CD4-positive, alpha-beta T cell treated with Interleukin-4 for 1 hour (primary cell): Measurements from ENCODE around the gene TMTC2.

Source experiments
- DNase-seq, 2 donors: peaks; one replicate each; pipeline ENCODE4 v3.0.0-alpha.2; 2020 to 2022

TMTC2 gene

DNA sequence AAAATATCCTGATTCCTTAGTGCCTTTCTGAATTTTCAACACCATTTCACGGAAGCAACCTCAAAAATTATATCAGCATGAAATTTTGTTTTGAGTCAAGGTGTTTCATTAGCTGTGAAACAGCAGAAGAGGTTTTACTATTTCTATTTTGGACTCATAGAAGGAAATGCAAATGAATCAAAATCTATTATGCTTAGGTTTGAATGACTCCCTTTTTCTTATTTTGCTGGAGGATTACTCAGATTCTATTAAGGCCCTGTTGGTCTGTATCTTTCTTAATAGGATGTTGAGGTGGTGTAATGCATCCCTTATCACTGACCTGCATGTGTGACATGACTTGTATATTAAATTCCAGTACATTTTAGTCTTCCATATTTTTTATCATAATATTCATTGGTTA is 165.8 kb downstream of the TMTC2 start:
- DNase-seq = no peak

DNA sequence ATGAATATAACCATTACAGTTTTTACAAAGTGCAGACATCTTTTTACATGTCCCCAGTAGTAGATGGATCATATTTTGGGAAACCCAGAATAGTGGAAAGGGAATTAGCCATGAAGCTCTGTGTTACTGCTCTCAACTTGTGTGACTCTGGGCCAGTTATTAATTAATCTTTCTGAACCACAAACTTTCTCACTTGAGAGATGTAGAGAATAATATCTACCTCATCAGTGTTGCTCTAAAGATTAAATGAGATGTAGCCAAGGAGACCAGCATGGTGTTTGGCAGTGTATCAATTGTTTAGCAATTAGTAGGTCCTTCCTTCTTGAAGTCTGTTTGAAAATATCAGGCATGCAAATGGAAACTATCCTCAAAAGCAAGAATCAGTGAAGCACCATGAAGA is 169.2 kb downstream of the TMTC2 start:
- DNase-seq = no peak

DNA sequence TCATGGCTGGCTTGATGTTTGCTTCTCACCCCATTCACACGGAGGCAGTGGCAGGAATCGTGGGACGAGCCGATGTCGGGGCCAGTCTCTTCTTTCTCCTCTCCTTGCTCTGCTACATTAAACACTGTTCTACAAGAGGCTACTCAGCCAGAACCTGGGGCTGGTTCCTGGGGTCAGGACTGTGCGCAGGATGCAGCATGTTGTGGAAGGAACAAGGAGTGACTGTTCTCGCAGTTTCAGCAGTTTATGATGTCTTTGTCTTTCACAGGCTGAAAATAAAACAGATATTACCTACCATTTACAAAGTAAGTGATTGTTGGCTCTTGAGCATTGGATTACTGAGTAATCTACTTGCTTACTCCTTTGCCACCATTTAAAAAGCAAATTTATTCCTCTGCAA is 170.6 kb downstream of the TMTC2 start:
- no peak for DNase-seq

DNA sequence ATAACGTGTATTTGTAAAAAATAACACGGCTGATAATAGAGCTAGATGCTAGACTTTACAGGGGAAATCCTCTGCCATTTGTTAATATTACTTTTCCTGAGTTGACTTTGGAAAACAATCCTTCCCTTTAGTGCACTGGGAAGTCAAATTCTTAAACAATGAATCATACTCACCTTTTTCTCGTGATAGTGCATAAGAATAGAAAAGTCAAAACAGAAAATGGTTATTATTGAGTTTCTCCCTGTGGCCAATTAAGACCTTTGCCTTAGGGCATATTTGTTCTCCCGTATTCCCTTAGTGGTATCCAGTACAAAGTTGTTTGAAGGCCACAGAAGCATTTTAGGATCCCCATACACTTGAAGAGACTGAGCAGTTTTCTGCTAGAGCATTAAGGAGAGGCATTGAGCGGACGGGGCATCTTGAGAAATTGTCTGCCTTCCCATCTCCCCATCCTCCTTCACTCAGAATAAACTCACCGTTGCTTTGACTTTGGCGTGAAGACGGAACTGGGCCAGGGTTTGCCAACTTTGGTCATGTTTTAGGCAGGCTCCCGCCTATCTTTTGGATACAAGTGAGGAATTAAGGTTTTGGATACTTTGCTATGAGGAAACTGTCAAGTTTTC is 171.3 kb downstream of the TMTC2 start:
- no peak for DNase-seq

DNA sequence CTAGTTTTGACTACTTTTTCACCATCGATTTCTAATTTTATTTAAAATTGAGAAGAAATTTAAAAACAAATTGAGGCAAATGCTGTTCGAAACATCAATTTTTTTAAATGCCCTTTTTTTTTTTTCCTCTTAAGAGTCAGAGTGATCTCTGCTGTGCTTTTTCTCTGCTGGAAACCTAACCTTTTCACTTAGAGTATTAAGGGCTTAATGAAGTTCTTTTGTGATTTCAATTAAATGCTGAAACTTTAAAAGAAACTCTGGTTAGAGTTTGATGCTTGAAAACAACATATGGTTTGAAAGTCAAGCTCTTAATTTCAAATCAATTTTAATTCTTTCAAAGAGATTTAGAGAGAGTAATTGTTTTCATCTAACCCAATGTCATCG is 171.8 kb downstream of the TMTC2 start:
- no peak for DNase-seq

DNA sequence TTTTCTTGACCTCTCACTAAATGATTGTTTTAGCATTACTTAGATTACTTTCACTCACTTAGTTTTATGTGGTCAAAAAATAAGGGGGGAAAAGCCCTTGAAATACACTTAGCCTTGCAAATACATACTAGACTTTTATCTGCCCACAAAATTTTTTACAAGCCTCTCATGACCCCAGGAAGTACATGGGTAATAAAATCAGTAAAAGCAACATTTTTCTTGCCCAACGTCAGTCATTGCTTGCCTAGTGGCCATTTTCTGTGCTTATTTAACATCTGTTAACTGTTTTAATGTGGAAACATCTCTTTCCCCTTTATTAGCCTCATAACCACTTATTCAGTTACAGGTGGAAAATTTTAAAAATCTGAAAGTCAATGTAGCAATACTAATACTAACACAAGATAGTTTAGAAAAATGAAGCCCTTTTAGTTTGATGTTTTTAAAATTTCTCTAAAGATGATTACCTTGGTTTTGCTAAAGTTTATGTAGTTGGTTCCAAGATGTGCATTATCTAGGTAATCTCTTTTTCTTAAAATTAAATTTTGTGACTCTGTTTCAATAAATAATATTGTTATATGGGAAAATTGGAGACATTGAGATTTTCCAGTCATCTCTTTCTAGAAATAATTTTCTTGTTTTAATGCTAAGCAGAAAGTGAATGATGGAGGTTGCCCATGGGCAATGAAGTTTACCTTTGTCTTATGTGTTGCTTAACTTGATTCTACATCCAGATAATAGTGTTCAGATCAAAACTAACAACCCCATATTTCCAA is 175.5 kb downstream of the TMTC2 start:
- DNase-seq = no peak

DNA sequence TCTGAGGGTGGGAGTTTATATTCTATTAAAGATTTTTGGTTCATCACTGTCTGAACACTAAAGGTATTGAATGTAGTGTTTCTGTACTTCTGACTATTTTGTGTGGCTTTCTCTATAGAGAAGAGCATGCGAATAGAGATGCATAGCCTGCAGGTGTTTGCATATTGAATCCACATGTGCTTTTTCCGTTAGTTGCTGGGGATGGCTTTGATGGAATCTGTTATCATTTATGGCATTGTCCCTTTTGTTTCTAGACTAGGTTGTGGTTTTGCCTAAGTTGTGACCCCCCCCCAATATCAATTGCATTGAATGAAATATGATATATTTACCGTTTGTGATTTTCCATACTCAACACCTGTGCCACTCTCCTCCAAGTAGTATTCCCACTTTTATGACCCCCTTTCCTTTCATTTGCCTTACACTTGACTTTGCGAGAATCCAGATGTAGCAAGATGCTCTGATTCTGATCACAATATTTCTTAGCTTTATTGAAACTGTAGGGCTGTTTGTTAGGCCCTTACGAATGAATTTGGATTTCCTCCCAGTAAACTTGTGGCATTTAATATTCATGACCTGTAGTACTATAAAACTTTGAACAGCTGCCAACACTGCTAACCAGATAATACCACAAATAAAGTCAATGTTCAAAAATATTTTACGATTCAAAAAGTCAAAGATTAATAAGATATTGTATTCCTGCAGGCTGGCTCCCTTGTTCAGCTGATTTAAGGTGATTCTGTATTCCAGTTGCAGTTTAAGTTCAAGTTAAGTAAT is 176.4 kb downstream of the TMTC2 start:
- DNase-seq = no peak

DNA sequence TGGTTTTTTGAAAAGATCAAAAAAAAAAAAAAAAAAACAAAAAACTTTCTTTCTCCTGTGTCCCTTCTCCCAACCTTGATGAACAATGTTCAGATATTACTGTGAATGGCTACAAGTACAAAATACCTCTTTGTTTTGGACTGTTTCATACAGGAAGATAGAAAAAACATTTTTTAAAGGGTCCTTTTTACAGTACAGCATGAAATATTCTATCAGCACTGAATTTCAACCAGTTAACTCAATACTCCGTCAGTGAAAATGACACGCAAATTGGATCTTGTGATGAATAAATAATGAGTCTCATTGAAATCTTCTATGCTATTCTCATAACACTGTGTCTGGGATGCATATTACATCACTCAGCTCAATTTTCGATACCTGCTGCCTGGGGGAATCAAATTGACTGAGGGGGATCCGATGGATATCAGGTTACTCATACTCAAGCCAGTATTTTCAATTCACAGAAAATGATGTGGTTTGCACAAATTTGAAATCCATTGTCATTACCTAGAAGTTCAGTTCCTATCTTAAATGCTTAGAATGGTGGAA is 179.6 kb downstream of the TMTC2 start:
- no peak for DNase-seq

DNA sequence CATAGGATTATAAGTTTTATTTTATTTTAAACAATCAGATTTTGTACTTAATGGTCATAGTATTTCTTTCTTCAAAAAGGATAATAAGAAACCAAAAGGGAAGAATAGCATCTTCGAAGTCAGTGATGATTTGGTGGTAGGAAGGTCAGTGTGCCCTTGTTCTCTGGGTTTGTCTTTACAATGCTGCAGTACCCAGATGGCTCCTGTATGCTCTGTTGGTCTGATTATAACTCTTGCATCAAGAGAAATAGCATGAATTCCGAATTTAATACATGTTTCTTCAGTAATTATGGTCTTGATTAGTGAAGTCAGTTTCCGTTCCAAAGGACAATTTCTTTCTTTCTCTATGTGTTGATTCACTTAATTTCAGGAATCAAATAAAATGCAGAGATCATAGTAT is 180.2 kb downstream of the TMTC2 start:
- DNase-seq = no peak

DNA sequence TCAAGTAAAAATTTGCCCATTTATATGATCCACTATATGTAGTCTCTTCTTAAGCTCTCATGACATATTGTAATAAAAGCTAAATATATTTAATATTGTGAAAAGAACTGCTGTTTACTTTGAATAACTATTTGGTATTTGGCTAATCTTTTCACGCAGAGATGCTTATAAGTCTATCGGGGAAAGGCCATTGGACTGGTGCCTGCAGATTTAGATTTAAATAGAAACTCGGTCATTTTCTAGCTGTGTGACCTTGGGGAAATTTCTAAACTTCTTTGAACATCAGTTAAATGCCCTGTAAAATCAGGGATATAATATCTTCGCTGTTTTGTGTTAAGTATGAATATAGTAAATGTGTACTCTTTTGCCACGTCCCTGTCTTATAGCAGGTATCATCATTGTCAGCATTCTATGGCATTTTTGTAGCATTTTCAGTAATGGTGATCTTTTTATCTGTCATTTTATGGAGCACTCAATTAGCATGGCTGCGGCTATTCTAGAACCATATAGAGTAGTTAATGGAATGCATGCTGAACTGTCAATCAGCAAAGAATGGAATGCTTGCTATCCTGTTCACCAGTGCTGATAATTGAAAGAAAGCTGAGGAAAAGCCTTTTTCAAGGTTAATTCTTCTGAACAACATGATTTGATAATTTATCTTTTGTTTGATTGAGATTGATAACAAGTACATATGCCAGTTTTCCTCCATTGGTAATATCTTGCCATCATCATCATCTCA is 181.2 kb downstream of the TMTC2 start:
- no peak for DNase-seq

DNA sequence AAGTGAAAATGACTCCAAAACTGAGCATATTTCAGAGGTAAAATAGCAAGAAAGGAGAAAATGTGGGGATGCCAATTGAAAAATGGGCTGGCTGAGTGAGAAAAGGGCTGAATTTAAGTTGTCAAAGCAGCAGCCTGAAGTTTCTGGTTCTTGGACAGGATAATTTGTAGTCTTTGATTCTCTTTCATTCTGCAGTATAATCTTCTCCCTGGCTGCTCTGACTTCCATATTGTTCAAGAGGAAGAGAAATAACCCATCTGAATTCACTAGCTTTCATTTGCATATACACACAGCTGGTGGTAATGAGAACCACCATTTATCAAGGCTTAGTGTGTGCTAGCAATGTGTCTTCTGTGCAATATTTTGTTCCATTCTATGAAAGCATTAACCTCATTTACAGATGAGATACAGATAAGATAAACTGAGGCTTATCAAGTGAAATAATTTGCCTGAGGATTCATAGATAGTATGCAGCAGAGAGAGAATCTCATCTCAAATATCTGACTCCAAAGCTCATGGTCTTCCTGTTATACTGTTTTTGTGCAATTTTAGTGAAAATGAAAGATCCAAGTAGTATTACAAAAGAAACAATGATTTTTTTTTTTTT is 184.2 kb downstream of the TMTC2 start:
- DNase-seq = no peak

DNA sequence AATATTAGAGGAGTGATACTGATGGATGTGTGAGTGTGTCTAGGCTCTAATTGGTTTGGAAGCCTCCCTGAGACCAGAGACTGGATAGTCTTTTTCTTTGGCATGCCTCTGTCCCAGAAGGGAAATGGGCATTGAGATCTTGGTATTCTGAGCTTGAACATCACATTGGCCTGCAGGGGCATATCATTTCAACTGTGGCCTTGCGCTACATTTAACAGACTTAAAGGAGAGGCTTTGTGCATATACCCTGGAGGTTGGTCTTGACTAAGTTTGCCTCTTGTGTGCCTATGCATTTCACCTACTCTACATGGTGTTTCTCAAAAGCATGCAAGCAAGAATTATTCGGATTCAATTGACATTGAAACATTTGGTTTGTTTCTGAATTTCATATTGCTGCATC is 185.4 kb downstream of the TMTC2 start:
- DNase-seq = no peak

DNA sequence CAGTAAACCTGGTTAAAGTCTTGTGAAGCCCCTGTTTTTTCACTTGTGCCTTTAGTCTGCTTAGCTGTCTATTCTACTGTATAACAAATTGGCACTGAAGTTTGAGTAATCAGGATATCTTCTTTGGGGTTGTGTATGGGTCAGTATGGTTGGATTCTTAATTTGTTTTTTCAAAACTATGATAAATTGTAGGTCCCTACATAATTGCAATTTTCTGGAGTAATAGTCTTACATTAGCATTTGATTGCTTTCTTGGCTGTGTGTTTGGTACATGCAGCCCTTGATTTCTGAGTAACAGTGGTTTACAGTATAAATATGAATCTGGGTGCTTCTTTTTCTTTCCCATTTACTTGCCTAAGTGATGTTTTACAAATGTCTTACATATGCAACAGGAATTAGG is 186.6 kb downstream of the TMTC2 start:
- DNase-seq = no peak

DNA sequence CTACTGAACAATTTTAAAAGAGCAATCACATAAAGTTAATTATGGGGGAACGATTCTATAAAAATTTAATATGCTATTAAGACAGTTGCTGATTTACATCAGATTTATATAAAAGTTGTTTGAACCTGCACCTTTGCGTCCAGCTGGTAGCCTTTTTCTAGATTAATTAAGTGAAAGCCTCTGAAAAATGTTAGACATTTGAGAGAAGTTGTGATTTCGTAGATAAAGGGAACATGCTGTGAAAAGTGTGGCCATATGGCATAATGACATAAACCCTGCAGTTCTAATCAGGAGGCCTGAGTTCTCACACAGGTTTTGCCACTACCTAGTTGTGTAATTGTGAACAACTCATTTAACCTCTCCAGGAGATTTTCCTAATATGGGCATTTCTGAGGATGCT is 187.2 kb downstream of the TMTC2 start:
- DNase-seq = no peak

DNA sequence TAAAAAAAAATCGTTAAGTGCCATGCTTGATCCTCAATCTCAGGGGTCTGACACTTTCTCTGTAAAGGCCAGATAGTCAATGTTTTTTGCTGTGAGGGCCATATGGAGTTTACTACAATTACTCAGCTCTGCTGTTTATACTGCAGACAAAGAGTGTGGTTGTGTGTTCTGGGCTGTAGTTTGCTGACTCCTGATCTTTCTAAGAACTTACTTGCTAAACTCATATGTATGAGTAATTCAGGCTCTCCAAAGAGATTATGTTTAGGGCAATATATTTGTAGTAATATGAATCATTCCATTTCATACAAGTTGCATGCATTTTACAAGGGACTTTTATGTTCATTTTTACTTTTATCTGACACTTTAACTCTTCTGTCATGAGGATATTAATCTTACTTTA is 188.2 kb downstream of the TMTC2 start:
- DNase-seq = no peak

DNA sequence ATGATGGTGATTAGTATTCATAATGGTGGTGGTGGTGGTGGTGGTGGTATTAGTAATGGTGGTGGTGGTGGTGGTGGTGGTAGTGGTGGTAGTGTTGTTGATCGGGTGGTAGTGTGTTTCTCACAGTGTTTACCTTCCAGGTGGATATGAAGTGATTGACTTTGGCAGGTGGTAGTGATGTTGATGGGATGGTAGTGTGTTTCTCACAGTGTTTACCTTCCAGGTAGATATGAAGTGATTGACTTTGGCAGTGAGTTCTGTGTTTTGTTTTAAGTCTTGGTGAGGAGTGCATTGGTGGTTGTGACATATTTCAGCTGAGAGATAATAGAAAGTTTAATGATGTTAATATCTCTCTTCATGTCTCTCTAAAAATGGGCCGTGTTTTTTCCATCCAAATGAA is 189.4 kb downstream of the TMTC2 start:
- no peak for DNase-seq

DNA sequence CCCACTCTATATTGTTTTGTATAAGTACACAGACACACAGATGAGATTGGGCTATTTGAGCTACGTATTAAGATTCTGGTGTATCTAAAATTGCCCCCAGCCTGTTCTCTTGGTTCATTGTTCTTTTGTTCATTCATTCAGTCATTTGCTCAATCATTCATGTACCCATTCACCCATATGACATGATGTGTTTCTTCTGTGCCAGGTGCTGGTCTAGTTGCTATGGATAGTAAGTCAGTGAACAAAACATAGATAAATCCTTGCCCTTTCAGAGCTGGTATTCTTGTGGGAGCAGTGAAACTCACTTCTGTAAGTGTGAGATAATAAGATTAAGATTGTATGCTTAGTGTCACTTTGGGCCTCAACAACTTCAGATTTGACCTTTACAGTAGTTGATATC is 191.3 kb downstream of the TMTC2 start:
- no peak for DNase-seq

DNA sequence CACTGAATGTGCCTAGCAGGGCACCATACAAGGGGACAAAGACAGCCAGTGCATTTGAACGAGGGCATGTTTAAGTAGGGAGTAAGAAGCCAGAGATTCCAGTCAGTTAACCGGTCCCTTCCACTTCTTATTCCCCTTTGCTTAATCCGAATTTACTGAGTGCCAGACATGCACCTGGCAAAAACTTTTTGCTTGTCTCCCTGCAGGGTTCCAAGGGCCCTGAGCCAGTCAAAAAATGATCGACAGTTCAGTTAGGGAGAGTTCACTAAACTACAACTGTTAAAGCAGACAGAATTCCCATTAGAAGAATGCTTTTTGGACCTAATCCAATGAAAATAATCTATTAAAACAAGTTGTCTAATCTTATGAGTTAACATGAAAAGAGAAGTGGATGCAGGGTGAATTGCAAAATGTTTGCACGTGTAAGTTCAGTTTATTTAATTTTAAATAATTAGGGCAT is 193.8 kb downstream of the TMTC2 start:
- no peak for DNase-seq

DNA sequence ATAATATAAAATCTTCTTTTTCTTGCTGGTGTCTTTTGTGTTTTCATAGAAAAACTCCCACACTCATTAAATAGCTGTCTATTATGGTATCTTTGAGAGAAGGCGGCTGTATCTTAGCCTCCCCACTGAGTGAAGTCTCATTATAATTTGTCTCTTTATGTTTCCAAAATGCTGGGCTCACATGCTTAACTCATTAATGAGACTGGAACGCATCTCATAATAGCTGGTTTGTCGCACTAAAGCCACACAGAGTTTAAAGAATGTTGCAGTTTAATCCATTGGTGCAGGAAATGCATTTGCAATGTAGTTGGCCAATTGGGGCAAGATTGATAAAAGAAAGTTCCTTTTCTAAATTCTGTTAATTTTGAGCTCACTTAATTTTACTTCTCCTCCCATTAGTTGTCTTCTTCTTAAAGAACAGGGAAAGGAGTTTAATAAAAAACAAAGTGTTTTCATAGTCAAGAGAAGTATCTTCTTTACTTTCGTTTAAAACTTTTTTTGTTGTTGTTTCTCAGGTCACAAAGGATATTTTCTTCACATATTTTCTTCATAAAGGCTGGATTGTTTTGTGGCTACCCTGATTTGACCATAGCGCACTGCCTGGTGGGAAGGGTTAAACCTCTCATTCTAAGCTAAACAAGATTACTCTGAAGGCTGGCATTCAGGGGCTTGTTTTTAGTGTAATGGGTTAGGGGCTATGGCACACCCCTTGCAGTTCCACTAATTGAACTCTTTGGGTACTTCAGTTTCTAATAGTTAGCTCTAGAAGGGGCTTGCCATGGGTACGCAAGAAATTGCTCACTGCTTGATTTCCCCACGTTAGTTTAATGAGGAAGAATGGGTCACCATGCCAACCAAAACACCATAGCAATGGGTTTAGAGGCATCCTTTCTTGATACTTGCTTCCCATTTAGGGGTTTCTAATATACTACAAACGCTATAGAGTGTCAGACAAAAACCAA is 197.0 kb downstream of the TMTC2 start:
- no peak for DNase-seq

DNA sequence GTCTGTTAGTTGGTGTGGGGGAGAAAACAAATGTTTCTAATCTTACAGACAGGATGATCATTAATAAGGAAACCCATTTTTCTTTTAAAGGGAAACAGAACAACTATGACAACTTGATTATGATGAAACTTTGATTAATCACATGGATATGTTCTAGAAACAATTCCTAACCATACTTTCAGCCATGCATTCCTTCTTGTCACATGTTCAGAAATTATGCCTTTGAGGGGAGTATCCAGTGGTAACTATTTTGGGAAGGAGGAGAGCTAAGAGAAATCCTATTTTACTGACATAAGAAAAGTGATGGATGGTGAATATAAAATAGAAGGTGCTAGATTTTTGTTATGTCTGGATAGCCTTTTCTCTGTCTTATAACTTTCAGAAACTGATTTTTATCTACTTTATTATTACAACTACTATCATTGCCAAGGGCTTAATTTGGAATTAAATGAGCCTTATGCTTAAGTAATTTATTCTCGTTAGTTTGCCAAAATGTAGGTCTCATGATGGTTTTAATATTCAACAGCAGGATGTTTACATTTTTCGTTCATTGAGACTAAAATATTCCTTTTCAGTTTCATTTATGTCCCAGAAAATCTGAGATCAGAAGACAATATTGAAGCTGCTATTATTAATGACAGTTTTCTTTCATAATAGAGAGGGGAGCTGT is 200.1 kb downstream of the TMTC2 start:
- no peak for DNase-seq

DNA sequence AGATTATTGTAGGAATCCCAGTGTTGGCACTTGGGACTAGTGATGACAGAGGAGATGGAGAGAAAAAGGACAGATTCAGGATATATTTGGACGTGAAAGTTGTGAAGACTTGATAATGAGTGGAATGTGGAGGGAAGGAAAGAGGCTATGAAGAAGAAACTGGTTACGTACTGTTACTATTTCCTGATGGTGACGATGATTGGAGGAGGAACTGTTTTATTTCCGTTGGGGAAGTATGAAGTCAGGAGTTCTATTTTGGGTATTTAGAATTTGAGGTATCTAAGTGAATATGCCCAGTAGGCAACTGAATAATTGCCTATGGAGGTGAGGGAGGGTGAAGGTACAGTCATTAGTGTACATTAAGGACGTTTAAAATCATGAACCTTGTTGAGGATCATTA is 207.2 kb downstream of the TMTC2 start:
- DNase-seq = no peak
